Measurements from ENCODE around the gene H3-3A.

Gene H3-3A

GRCh38 chr1:226072347-226072746 is 9.8 kb downstream of the H3-3A start:
- no peak for TF ChIP-seq CTCF (IDR thresholded peaks at IDR 0.05; ENCODE audit: low read depth, low read length)
- no peak overlapping the region for H3K4me3 ChIP-seq (ENCODE audit: low read depth, low read length)

- H3K4me3 ChIP-seq (ENCODE audit: low read depth, low read length), result no peak overlapping the region
- TF ChIP-seq CTCF (IDR thresholded peaks at IDR 0.05; ENCODE audit: low read depth, low read length), result no peak
Measured at GRCh38 chr1:226073184-226073950, 10.9 kb downstream of the H3-3A start.

- no peak for TF ChIP-seq CTCF (IDR thresholded peaks at IDR 0.05; ENCODE audit: low read depth, low read length)
Measured at GRCh38 chr1:226074046-226074445, 11.5 kb downstream of the H3-3A start.

GRCh38 chr1:226076378-226076777 is 13.9 kb downstream of the H3-3A start:
- H3K4me3 ChIP-seq (ENCODE audit: low read depth, low read length), result no peak overlapping the region
- no peak for TF ChIP-seq CTCF (IDR thresholded peaks at IDR 0.05; ENCODE audit: low read depth, low read length)

More at GRCh38 chr1:226074046-226074445, 11.5 kb downstream of the H3-3A start:
- no peak overlapping the region for H3K4me3 ChIP-seq (ENCODE audit: low read depth, low read length)

GRCh38 chr1:226078374-226078773 is 15.9 kb downstream of the H3-3A start:
- TF ChIP-seq CTCF (IDR thresholded peaks at IDR 0.05; ENCODE audit: low read depth, low read length), result no peak
- no peak overlapping the region for H3K4me3 ChIP-seq (ENCODE audit: low read depth, low read length)

GRCh38 chr1:226082587-226082917 is 20.0 kb downstream of the H3-3A start:
- H3K4me3 ChIP-seq (ENCODE audit: low read depth, low read length), result peak overlapping the region; percentile 71
- TF ChIP-seq CTCF (IDR thresholded peaks at IDR 0.05; ENCODE audit: low read depth, low read length), result no peak

GRCh38 chr1:226082959-226083301 is 20.4 kb downstream of the H3-3A start:
- no peak for TF ChIP-seq CTCF (IDR thresholded peaks at IDR 0.05; ENCODE audit: low read depth, low read length)

More at GRCh38 chr1:226082959-226083301, 20.4 kb downstream of the H3-3A start:
- peak overlapping the region; percentile 71 for H3K4me3 ChIP-seq (ENCODE audit: low read depth, low read length)
